ENCODE results near the gene KLHDC9. TPM values are rescaled to one million over a fixed set of nuclear protein-coding genes. Genes with fewer than 3 reads are reported as not detected.

KLHDC9 gene
- total RNA-seq, 1 donor from 2014 or later = 3.2 TPM

- DNase-seq (no peak), ATAC-seq (no peak)
- Histone ChIP-seq H3K27ac (no peak overlapping the region), H3K27me3 (no peaks in the 10 kb centered on the region), H3K4me1 (peaks cover 9% of the 10 kb centered on the region), H3K4me3 (no peak overlapping the region), H3K36me3 (no peaks in the 10 kb centered on the region), H3K9me3 (no peaks in the 10 kb centered on the region)
- intact Hi-C loops (cut with DNase I) = no loop called here
- TF ChIP-seq, protein P1, sequence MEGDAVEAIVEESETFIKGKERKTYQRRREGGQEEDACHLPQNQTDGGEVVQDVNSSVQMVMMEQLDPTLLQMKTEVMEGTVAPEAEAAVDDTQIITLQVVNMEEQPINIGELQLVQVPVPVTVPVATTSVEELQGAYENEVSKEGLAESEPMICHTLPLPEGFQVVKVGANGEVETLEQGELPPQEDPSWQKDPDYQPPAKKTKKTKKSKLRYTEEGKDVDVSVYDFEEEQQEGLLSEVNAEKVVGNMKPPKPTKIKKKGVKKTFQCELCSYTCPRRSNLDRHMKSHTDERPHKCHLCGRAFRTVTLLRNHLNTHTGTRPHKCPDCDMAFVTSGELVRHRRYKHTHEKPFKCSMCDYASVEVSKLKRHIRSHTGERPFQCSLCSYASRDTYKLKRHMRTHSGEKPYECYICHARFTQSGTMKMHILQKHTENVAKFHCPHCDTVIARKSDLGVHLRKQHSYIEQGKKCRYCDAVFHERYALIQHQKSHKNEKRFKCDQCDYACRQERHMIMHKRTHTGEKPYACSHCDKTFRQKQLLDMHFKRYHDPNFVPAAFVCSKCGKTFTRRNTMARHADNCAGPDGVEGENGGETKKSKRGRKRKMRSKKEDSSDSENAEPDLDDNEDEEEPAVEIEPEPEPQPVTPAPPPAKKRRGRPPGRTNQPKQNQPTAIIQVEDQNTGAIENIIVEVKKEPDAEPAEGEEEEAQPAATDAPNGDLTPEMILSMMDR (IDR thresholded peaks at IDR 0.05) = no peak
Measured at GRCh38 chr1:161092621-161093028, 5.5 kb upstream of the KLHDC9 start.

GRCh38 chr1:161094481-161094880, 3.7 kb upstream of the KLHDC9 start:
- no peaks in the 10 kb centered on the region for H3K27me3 ChIP-seq
- no peak for ATAC-seq
- no peak overlapping the region for H3K4me3 ChIP-seq
- H3K9me3 ChIP-seq = no peaks in the 10 kb centered on the region
- no peak overlapping the region for H3K27ac ChIP-seq
- no peaks in the 10 kb centered on the region for H3K36me3 ChIP-seq
- DNase-seq = no peak
- intact Hi-C loops (cut with DNase I) = no loop called here
- TF ChIP-seq, protein P1 (IDR thresholded peaks at IDR 0.05) = no peak
- peaks cover 19% of the 10 kb centered on the region for H3K4me1 ChIP-seq

DNA sequence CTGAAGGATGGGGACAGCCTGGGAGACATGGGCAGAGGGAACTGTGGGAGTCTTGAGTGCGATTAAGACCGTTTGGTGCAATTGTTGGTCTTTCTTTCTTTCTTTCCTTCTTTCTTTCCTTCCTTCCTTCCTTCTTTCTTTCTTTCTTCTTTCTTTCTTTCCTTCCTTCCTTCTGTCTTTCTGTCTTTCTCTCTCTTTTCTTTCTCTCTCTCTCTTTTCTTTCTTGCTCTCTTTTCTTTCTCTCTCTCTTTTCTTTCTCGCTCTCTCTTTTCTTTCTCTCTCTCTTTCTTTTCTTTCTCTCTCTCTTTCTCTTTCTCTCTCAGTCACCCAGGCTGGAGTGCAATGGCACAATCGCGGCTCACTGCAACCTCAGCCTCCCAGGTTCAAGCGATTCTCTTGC, 2.9 kb upstream of the KLHDC9 start:
- Histone ChIP-seq H3K4me1 (peaks cover 19% of the 10 kb centered on the region), H3K27me3 (no peaks in the 10 kb centered on the region), H3K36me3 (peaks cover 5% of the 10 kb centered on the region), H3K4me3 (no peak overlapping the region), H3K27ac (no peak overlapping the region), H3K9me3 (no peaks in the 10 kb centered on the region)
- TF ChIP-seq, protein P1 (IDR thresholded peaks at IDR 0.05) = no peak
- DNase-seq = no peak
- no peak for ATAC-seq
- intact Hi-C loops (cut with DNase I) = loop anchor here (5.0 kb wide), 1 partner anchor 103 kb away; no protein-coding TSS in a partner anchor

DNA sequence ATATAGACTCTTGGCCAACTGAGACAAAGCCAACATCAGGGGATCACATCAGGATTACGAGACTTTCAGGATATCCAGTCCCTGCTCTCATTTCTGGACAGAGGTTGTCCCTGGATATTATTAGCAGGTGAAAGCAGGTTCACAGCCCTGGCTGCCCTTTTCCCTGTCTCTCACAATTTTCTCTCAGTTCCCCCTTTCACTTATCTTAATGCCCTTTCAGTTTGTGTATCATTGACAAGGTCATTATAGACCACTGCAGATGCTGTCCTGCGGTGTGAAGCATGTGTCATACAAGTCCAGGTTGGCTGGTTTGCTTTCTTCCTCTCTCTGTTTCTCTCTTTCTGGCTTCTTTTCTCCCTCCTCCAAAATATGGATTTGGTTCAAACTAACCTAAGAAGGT, 2.1 kb upstream of the KLHDC9 start:
- H3K27ac ChIP-seq = peak overlapping the region; percentile 3
- ATAC-seq = no peak
- DNase-seq = no peak
- H3K36me3 ChIP-seq = peaks cover 13% of the 10 kb centered on the region
- no peaks in the 10 kb centered on the region for H3K9me3 ChIP-seq
- intact Hi-C loops (cut with DNase I) = loop anchor here (5.0 kb wide), 1 partner anchor 104 kb away; no protein-coding TSS in a partner anchor
- TF ChIP-seq, protein P1 (IDR thresholded peaks at IDR 0.05) = no peak
- peaks cover 19% of the 10 kb centered on the region for H3K4me1 ChIP-seq
- no peaks in the 10 kb centered on the region for H3K27me3 ChIP-seq
- no peak overlapping the region for H3K4me3 ChIP-seq

DNA sequence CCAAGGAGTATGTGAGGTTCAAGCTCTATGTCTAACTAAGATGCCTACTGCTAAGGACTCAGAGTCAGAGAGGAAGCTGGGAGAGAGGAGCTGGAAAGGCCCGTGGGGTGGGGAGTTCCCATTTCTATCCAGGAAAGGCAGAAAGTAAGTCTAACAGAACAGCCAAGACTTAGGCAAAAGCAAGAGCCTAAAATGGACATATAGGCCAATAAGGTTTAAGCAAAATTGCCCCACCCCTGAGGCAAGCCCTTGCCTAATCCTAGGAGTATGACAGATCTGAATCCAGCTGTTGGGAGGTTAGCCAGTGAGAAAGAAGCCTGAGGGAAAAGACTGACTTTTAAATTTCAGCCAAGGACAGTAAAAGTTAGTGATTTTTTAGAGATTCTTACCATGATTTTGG, 1.6 kb upstream of the KLHDC9 start:
- peaks cover 19% of the 10 kb centered on the region for H3K4me1 ChIP-seq
- ATAC-seq (peak; percentile 4), DNase-seq (no peak)
- no peaks in the 10 kb centered on the region for H3K27me3 ChIP-seq
- TF ChIP-seq, protein P1 (IDR thresholded peaks at IDR 0.05) = no peak
- no peaks in the 10 kb centered on the region for H3K9me3 ChIP-seq
- intact Hi-C loops (cut with DNase I) = loop anchor here (5.0 kb wide), 1 partner anchor 104 kb away; no protein-coding TSS in a partner anchor
- peak overlapping the region; percentile 66 for H3K27ac ChIP-seq
- H3K36me3 ChIP-seq = peaks cover 18% of the 10 kb centered on the region
- H3K4me3 ChIP-seq = no peak overlapping the region

Data from upper lobe of right lung (tissue), 1 donor.